ENCODE data around the gene AMOTL2.

DNA sequence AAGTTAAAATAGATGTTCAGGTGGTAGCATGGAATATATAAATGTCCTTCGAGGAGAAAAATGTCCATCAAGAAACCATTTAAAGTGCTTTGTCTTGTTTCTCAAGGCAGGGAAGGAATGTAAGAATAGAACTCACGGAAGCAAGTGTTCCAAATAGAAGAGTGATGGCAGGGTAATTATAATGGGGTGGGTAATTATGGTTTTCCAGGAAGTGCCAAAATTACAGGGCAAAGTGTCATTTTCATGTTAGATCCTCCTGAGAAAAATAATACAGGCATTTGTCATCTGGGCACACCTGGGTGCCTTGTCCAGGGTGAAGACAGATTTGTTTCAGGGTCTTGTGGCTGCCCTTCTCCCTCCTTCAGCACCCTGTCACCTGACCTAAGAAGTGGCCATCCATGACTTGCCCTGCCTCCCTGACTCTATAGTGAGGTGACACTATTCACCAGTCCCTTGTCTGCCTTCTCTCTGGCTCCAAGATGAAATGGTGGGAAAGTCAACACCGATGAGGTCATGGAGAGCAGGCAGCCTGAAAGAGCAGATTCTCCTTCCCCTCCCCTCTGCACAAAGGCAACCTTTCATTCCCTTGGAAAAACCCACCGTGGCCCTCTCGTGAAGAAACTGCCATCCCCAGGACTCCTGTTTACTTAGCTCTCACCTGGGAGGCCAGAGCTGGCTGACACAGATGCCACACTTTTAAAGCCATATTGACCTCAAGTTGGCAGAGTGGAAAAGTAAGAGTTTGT is 45.1 kb upstream of the AMOTL2 start:
- TF ChIP-seq CTCF (IDR thresholded peaks at IDR 0.05; ENCODE audit: poor library complexity), result no peak
- TF ChIP-seq EZH2phosphoT487 (IDR thresholded peaks at IDR 0.05; ENCODE audit: low read depth, severe bottlenecking, unreplicated experiment), result no peak
- TF ChIP-seq EZH2 (IDR thresholded peaks at IDR 0.05; ENCODE audit: borderline replicate concordance), result no peak

Data from hepatocyte (in vitro differentiated cells).